SK-N-SH treated with all-trans-retinoic acid at 6 μM for 48 hours (cell line): ENCODE results near the gene SGMS2.

Experiments
- ARNTL ChIP-seq: fragments of 450-650 bp; formaldehyde crosslinking; IDR thresholded peaks from 2 replicates; pipeline ENCODE4 v1.5.0; 2020; ENCODE audit warnings: low read depth, mild to moderate bottlenecking, moderate library complexity, borderline replicate concordance
- BACH2 ChIP-seq: fragments of 250-450 bp; sonication (Bioruptor Pico); IDR thresholded peaks from 2 replicates; pipeline ENCODE4 v1.9.0; 2021; ENCODE audit warnings: mild to moderate bottlenecking, borderline replicate concordance
- CREB5 ChIP-seq: fragments of 250-450 bp; sonication (Bioruptor Pico); IDR thresholded peaks from 2 replicates; pipeline ENCODE4 v1.5.1; 2020; ENCODE audit warnings: low read depth, mild to moderate bottlenecking, moderate library complexity
- CSDC2 ChIP-seq: fragments of 250-450 bp; sonication (Bioruptor Pico); IDR thresholded peaks from 2 replicates; pipeline ENCODE4 v1.5.0; 2020; ENCODE audit warnings: mild to moderate bottlenecking, moderate library complexity
- CSRNP3 ChIP-seq: fragments of 250-450 bp; sonication (Bioruptor Pico); IDR thresholded peaks from 2 replicates; pipeline ENCODE4 v1.5.1; 2021; ENCODE audit warnings: mild to moderate bottlenecking, moderate library complexity
- ESRRG ChIP-seq: fragments of 250-450 bp; sonication (Bioruptor Pico); IDR thresholded peaks from 2 replicates; pipeline ENCODE4 v1.6.1; 2021; ENCODE audit warnings: mild to moderate bottlenecking
- GLIS3 ChIP-seq: fragments of 250-450 bp; sonication (Bioruptor Pico); IDR thresholded peaks from 2 replicates; pipeline ENCODE4 v1.5.0; 2020; ENCODE audit warnings: mild to moderate bottlenecking, moderate library complexity
- RARB ChIP-seq: fragments of 250-450 bp; sonication (Bioruptor Pico); IDR thresholded peaks from 2 replicates; pipeline ENCODE4 v1.8.0; 2021; ENCODE audit warnings: mild to moderate bottlenecking, moderate library complexity
- TCF4 ChIP-seq: fragments of 250-450 bp; sonication (Bioruptor Pico); IDR thresholded peaks from 2 replicates; pipeline ENCODE4 v1.8.0; 2021; ENCODE audit warnings: mild to moderate bottlenecking, moderate library complexity, borderline replicate concordance
- ZFP3 ChIP-seq: fragments of 250-450 bp; sonication (Bioruptor Pico); IDR thresholded peaks from 2 replicates; pipeline ENCODE4 v1.5.0; 2020; ENCODE audit warnings: mild to moderate bottlenecking, moderate library complexity
- ZFP30 ChIP-seq: fragments of 450-650 bp; formaldehyde crosslinking; IDR thresholded peaks from 2 replicates; pipeline ENCODE4 v1.5.0; 2022; ENCODE audit warnings: mild to moderate bottlenecking, moderate library complexity
- ZNF565 ChIP-seq: fragments of 450-650 bp; formaldehyde crosslinking; conservative IDR thresholded peaks from 2 replicates; pipeline ENCODE4 v1.5.0; 2020; ENCODE audit warnings: low read depth, mild to moderate bottlenecking, moderate library complexity
- ZNF70 ChIP-seq: fragments of 450-650 bp; formaldehyde crosslinking; IDR thresholded peaks from 2 replicates; pipeline ENCODE4 v1.5.0; 2020; ENCODE audit warnings: mild to moderate bottlenecking, moderate library complexity
- ZNF8 ChIP-seq: fragments of 450-650 bp; formaldehyde crosslinking; IDR thresholded peaks from 2 replicates; pipeline ENCODE4 v1.5.0; 2020; ENCODE audit warnings: mild to moderate bottlenecking, moderate library complexity

- TF ChIP-seq CREB5 (CRISPR knock-in tag) (no peak), GLIS3 (CRISPR knock-in tag) (no peak), TCF4 (CRISPR knock-in tag) (no peak), RARB (CRISPR knock-in tag) (no peak), ZNF8 (CRISPR knock-in tag) (no peak), CSDC2 (CRISPR knock-in tag) (no peak), ZFP30 (no peak), ESRRG (CRISPR knock-in tag) (no peak), BACH2 (CRISPR knock-in tag) (no peak), ZNF70 (CRISPR knock-in tag) (no peak), CSRNP3 (CRISPR knock-in tag) (no peak), ZFP3 (CRISPR knock-in tag) (no peak), ARNTL (CRISPR knock-in tag) (no peak), ZNF565 (CRISPR knock-in tag) (no peak)
These were observed 516 bp downstream of the SGMS2 start for GRCh38 chr4:107825072-107825824.
